A549 (cell line): ENCODE measurements around the gene SMLR1. TPM values are rescaled to one million over a fixed set of nuclear protein-coding genes. Genes with fewer than 3 reads are reported as not detected.

Source experiments
- ATAC-seq, 2 experiments: fragments of 200-7000 bp in 1 of 2; fragments of >200 bp in 1 of 2; cut with Nextera tagmentation in 1 of 2; cut with Tn5 transposase in 1 of 2; 3 replicates each; pipeline versions ENCODE4 v1.8.0 to v1.9.1; 2018 to 2020; ENCODE audit warnings: mild to moderate bottlenecking in 1 of 2, moderate library complexity in 1 of 2
- CTCF ChIA-PET: fragments of 300-600 bp; sonication (Branson Sonifier 250); formaldehyde crosslinking; extraction: SDS; loops from one replicate; lab custom pipeline; 2021; ENCODE audit warnings: antibody characterized with exemption, inconsistent platforms; lab: Yijun Ruan, JAX
- POLR2A ChIA-PET: fragments of 350-600 bp; formaldehyde crosslinking; extraction: SDS; loops from one replicate; lab custom pipeline; 2021; ENCODE audit warnings: antibody characterized with exemption, inconsistent platforms; lab: Yijun Ruan, JAX
- DNase-seq, 2 experiments: peaks; one replicate each; pipeline versions ENCODE4 v3.0.0 to v3.0.0-alpha.2; 2011 to 2016; ENCODE audit warnings: low read depth in 1 of 2, low spot score in 1 of 2
- FAIRE-seq: peaks from 2 replicates; lab custom pipeline; 2011; peaks lifted over from hg19 to GRCh38; lab: Jason Lieb, UNC
- H3K27ac ChIP-seq, 2 experiments: fragments of >200 bp; sonication (Bioruptor Twin); formaldehyde crosslinking; 3 replicates each; pipeline ENCODE4 v1.5.1; 2016 to 2017
- H3K4me1 ChIP-seq: fragments of >200 bp; sonication (Bioruptor Twin); formaldehyde crosslinking; 3 replicates; pipeline ENCODE4 v1.6.1; 2016
- H3K4me2 ChIP-seq: fragments of >200 bp; sonication (Bioruptor Twin); formaldehyde crosslinking; 3 replicates; pipeline ENCODE4 v1.6.1; 2016
- H3K4me3 ChIP-seq: fragments of >200 bp; sonication (Bioruptor Twin); formaldehyde crosslinking; 3 replicates; pipeline ENCODE4 v1.5.1; 2016
- H3K9me3 ChIP-seq: fragments of >200 bp; sonication (Bioruptor Twin); formaldehyde crosslinking; 3 replicates; pipeline ENCODE4 v1.6.1; 2016
- CBX2 ChIP-seq: fragments of 200-600 bp; sonication (generic); IDR thresholded peaks from 2 replicates; pipeline ENCODE4 v1.6.1; 2016; ENCODE audit warnings: low read depth, mild to moderate bottlenecking, borderline replicate concordance
- CEBPB ChIP-seq, 2 experiments: fragments of >200 bp in 1 of 2; sonication (Bioruptor Twin) in 1 of 2; formaldehyde crosslinking in 1 of 2; IDR thresholded peaks; 2 replicates each; pipeline ENCODE4 v1.6.1; 2012 to 2016
- EP300 ChIP-seq, 2 experiments: fragments of >200 bp; sonication (Bioruptor Twin); formaldehyde crosslinking; IDR thresholded peaks; 2 replicates in 1 of 2; 3 replicates in 1 of 2; pipeline ENCODE4 v1.6.1; 2016 to 2017
- ESRRA ChIP-seq: fragments of 150-350 bp; IDR thresholded peaks from 2 replicates; pipeline ENCODE4 v1.6.1; 2014; ENCODE audit warnings: mild to moderate bottlenecking, low read length, borderline replicate concordance
- GATA3 ChIP-seq: IDR thresholded peaks from 2 replicates; pipeline ENCODE4 v1.6.1; 2012; ENCODE audit warnings: borderline replicate concordance
- HDAC2 ChIP-seq: fragments of 200-600 bp; sonication (generic); IDR thresholded peaks from 2 replicates; pipeline ENCODE4 v1.6.1; 2016
- HEYL ChIP-seq: fragments of 250-450 bp; sonication (Bioruptor Pico); IDR thresholded peaks from 2 replicates; pipeline ENCODE4 v1.8.0; 2021; ENCODE audit warnings: mild to moderate bottlenecking, moderate library complexity
- HMGXB4 ChIP-seq: fragments of 250-450 bp; sonication (Bioruptor Pico); IDR thresholded peaks from 2 replicates; pipeline ENCODE4 v1.5.0; 2021; ENCODE audit warnings: mild to moderate bottlenecking, moderate library complexity, borderline replicate concordance
- KDM1A ChIP-seq: fragments of 200-600 bp; sonication (generic); IDR thresholded peaks from 2 replicates; pipeline ENCODE4 v1.6.1; 2016; ENCODE audit warnings: low read depth, mild to moderate bottlenecking
- MAX ChIP-seq: IDR thresholded peaks from 2 replicates; pipeline ENCODE4 v1.6.1; 2012
- MAZ ChIP-seq: fragments of 150-350 bp; IDR thresholded peaks from 2 replicates; pipeline ENCODE4 v1.6.1; 2014; ENCODE audit warnings: antibody characterized with exemption, low read depth, low read length, borderline replicate concordance
- MYC ChIP-seq: IDR thresholded peaks from 2 replicates; pipeline ENCODE4 v1.6.1; 2012; ENCODE audit warnings: mild to moderate bottlenecking, inconsistent platforms, low read length, improper control_type of control experiment, borderline replicate concordance
- NFE2L2 ChIP-seq: fragments of 150-350 bp; conservative IDR thresholded peaks from 2 replicates; pipeline ENCODE4 v1.6.1; 2014; ENCODE audit warnings: low read length
- NPAS2 ChIP-seq: fragments of 250-450 bp; sonication (Bioruptor Pico); IDR thresholded peaks from 2 replicates; pipeline ENCODE4 v1.8.0; 2022; ENCODE audit warnings: mild to moderate bottlenecking, moderate library complexity, borderline replicate concordance
- PBX3 ChIP-seq: IDR thresholded peaks from 2 replicates; pipeline ENCODE4 v1.6.1; 2012
- PHF8 ChIP-seq: fragments of 200-600 bp; sonication (generic); IDR thresholded peaks from 2 replicates; pipeline ENCODE4 v1.6.1; 2016; ENCODE audit warnings: low read depth, mild to moderate bottlenecking, antibody characterized with exemption, moderate library complexity, borderline replicate concordance
- POLR2A ChIP-seq: IDR thresholded peaks from 2 replicates; pipeline ENCODE4 v1.6.1; 2012; ENCODE audit warnings: mild to moderate bottlenecking, low read length
- RAD21 ChIP-seq, 2 experiments: fragments of >200 bp in 1 of 2; sonication (Bioruptor Twin) in 1 of 2; formaldehyde crosslinking in 1 of 2; IDR thresholded peaks in 1 of 2; conservative IDR thresholded peaks in 1 of 2; 2 replicates in 1 of 2; 3 replicates in 1 of 2; pipeline ENCODE4 v1.6.1; 2012 to 2018; ENCODE audit warnings: inconsistent platforms in 1 of 2
- SREBF2 ChIP-seq: fragments of 450-650 bp; IDR thresholded peaks from 2 replicates; pipeline ENCODE4 v1.6.1; 2014; ENCODE audit warnings: mild to moderate bottlenecking, moderate library complexity
- TFCP2L1 ChIP-seq: fragments of 250-450 bp; sonication (Bioruptor Pico); IDR thresholded peaks from 2 replicates; pipeline ENCODE4 v1.5.0; 2021; ENCODE audit warnings: mild to moderate bottlenecking
- TP53 ChIP-seq: fragments of 250-450 bp; sonication (Bioruptor Pico); IDR thresholded peaks from 2 replicates; pipeline ENCODE4 v1.5.0; 2021; ENCODE audit warnings: mild to moderate bottlenecking, moderate library complexity
- USF2 ChIP-seq: fragments of 450-650 bp; IDR thresholded peaks from 2 replicates; pipeline ENCODE4 v1.6.1; 2014; ENCODE audit warnings: antibody characterized with exemption
- ZNF302 ChIP-seq: fragments of 250-450 bp; sonication (Bioruptor Pico); IDR thresholded peaks from 2 replicates; pipeline ENCODE4 v1.9.0; 2021; ENCODE audit warnings: inconsistent platforms, mild to moderate bottlenecking, moderate library complexity
- WGBS: methylation state at CpG from one replicate; pipeline ENCODE4 v1.1.6; 2017; ENCODE audit errors: missing lambda C conversion rate; 5-methylcytosine and 5-hydroxymethylcytosine counted together
- polyA plus RNA-seq, 4 experiments: library from polyadenylated mRNA; depleted of rRNA in 3 of 4; stranded (reverse); fragments of >200 nt; fragmentation: RNase III in 1 of 4; extraction: RNeasy Plus Mini Kit Qiagen cat#74134 plus additional on column Dnase treatment in 1 of 4; gene quantifications; 2 replicates in 3 of 4; 3 replicates in 1 of 4; pipeline ENCODE4 v1.2.3, GENCODE V29; 2011 to 2017
- TF ChIP-seq, protein P1 (sequence below): fragments of >200 bp; sonication (Bioruptor Twin); formaldehyde crosslinking; IDR thresholded peaks from 3 replicates; pipeline ENCODE4 v1.6.1; 2016
- TF ChIP-seq, protein P2 (sequence below): IDR thresholded peaks from 2 replicates; pipeline ENCODE4 v1.6.1; 2012; ENCODE audit warnings: low read depth, borderline replicate concordance
- TF ChIP-seq, protein P3 (sequence below): fragments of 200-600 bp; sonication (generic); IDR thresholded peaks from 2 replicates; pipeline ENCODE4 v1.6.1; 2016; ENCODE audit warnings: antibody characterized with exemption, mild to moderate bottlenecking, moderate library complexity

SMLR1 gene
- polyA plus RNA-seq, 2 of the 4 experiments (the other 2 are of a cell fraction): 0.03 to 0.05 TPM

GRCh38 chr6:130783416-130784107 is 43.6 kb upstream of the SMLR1 start:
- ChIA-PET POLR2A (no interaction called here), CTCF (no interaction called here)
- no peak overlapping the region for H3K27ac ChIP-seq
- DNase-seq: no peak
- H3K4me3 ChIP-seq: no peak overlapping the region
- H3K4me1 ChIP-seq: no peaks in the 10 kb centered on the region
- 17% methylated on average over 2 of the region's 2 CpGs for WGBS
- H3K4me2 ChIP-seq: no peak overlapping the region
- no peak for ATAC-seq
- no peaks in the 10 kb centered on the region for H3K9me3 ChIP-seq
- no peak for FAIRE-seq
- TF ChIP-seq, protein P1, sequence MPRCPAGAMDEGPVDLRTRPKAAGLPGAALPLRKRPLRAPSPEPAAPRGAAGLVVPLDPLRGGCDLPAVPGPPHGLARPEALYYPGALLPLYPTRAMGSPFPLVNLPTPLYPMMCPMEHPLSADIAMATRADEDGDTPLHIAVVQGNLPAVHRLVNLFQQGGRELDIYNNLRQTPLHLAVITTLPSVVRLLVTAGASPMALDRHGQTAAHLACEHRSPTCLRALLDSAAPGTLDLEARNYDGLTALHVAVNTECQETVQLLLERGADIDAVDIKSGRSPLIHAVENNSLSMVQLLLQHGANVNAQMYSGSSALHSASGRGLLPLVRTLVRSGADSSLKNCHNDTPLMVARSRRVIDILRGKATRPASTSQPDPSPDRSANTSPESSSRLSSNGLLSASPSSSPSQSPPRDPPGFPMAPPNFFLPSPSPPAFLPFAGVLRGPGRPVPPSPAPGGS: no peak
- no peak for TF ChIP-seq MAX
- no peak for TF ChIP-seq CBX2
- no peak for TF ChIP-seq PHF8
- TF ChIP-seq SREBF2: no peak
- no peak for TF ChIP-seq NPAS2 (CRISPR knock-in tag)
- TF ChIP-seq HDAC2: no peak
- no peak for TF ChIP-seq MAZ
- TF ChIP-seq USF2: no peak
- TF ChIP-seq TFCP2L1 (CRISPR knock-in tag): no peak
- TF ChIP-seq EP300 (IDR thresholded peaks at IDR 0.05): no peak
- no peak for TF ChIP-seq HMGXB4 (CRISPR knock-in tag)
- TF ChIP-seq ESRRA: no peak
- TF ChIP-seq TP53 (CRISPR knock-in tag): no peak
- TF ChIP-seq CEBPB (IDR thresholded peaks at IDR 0.05): no peak
- no peak for TF ChIP-seq RAD21 (conservative IDR thresholded peaks at IDR 0.05 in 1 of 2, IDR thresholded peaks at IDR 0.05 in 1 of 2)
- no peak for TF ChIP-seq KDM1A
- TF ChIP-seq, protein P2, sequence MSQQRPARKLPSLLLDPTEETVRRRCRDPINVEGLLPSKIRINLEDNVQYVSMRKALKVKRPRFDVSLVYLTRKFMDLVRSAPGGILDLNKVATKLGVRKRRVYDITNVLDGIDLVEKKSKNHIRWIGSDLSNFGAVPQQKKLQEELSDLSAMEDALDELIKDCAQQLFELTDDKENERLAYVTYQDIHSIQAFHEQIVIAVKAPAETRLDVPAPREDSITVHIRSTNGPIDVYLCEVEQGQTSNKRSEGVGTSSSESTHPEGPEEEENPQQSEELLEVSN: no peak

DNA sequence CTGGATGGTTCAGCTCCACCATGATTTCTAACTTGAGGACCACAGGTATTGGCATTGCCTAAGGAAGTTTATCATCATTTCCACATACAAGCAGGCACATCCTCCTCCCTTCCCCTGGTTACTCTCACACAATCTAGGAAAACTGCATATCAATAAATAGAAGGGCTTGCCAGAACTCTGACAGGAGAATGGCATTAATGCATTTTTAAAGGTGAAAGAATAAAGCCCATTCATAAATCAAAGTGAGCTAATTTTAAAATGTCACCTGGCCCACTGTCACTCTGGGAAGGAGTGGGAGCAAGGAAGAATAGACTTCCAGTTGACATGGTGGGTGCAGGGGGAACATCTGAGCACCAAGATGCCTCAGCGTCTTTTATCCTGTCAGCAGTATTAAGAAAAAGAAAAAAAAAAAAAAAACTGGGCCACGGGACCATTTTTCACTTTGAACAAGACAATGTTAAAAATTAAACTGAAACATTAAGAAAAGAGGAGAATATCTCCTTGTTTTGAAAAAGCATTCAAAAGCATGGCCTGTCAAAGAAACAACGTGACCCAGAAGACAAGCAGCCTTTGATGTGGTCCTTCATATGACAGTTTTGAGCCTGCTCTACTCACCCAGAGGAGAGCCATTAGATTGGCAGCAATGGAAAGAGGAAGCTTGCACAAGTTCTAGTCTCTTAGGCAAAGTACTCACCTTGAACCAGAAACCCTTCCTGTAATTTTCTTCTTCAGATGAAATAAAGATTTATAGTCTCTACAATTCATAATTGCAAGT is 39.3 kb upstream of the SMLR1 start:
- no peak for DNase-seq
- POLR2A ChIA-PET: no interaction called here
- whole genome bisulfite sequencing: 28% methylated on average over 3 of the region's 3 CpGs
- Histone ChIP-seq H3K4me2 (no peak overlapping the region), H3K4me3 (no peak overlapping the region)
- CTCF ChIA-PET: interaction anchor here (0.5 kb wide), 1 partner anchor 1713 kb away, joined by 3 read pairs; no protein-coding TSS in a partner anchor
- TF ChIP-seq GATA3 (no peak), MYC (no peak), ZNF302 (no peak), POLR2A (no peak), CEBPB (IDR thresholded peaks at IDR 0.05) (no peak), MAX (no peak), PBX3 (no peak), ESRRA (no peak), HEYL (no peak), NFE2L2 (no peak)
- TF ChIP-seq, protein P3, sequence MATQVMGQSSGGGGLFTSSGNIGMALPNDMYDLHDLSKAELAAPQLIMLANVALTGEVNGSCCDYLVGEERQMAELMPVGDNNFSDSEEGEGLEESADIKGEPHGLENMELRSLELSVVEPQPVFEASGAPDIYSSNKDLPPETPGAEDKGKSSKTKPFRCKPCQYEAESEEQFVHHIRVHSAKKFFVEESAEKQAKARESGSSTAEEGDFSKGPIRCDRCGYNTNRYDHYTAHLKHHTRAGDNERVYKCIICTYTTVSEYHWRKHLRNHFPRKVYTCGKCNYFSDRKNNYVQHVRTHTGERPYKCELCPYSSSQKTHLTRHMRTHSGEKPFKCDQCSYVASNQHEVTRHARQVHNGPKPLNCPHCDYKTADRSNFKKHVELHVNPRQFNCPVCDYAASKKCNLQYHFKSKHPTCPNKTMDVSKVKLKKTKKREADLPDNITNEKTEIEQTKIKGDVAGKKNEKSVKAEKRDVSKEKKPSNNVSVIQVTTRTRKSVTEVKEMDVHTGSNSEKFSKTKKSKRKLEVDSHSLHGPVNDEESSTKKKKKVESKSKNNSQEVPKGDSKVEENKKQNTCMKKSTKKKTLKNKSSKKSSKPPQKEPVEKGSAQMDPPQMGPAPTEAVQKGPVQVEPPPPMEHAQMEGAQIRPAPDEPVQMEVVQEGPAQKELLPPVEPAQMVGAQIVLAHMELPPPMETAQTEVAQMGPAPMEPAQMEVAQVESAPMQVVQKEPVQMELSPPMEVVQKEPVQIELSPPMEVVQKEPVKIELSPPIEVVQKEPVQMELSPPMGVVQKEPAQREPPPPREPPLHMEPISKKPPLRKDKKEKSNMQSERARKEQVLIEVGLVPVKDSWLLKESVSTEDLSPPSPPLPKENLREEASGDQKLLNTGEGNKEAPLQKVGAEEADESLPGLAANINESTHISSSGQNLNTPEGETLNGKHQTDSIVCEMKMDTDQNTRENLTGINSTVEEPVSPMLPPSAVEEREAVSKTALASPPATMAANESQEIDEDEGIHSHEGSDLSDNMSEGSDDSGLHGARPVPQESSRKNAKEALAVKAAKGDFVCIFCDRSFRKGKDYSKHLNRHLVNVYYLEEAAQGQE: no peak
- TF ChIP-seq, all 56 proteins: peak for 0
- Histone ChIP-seq H3K27ac (no peak overlapping the region), H3K4me1 (no peaks in the 10 kb centered on the region), H3K9me3 (no peaks in the 10 kb centered on the region)
- ATAC-seq (no peak), FAIRE-seq (no peak)
